ENCODE measurements around the gene GREB1.
A peak's percentile ranks its signal among the peaks of the same experiment; 100 is the strongest.

GREB1 gene

GRCh38 chr2:11553661-11554398 lies 20.0 kb downstream of the GREB1 start:
- H3K9ac ChIP-seq (ENCODE audit: low read length) = no peak overlapping the region
- H3K4me3 ChIP-seq (ENCODE audit: low read depth, low read length) = no peak overlapping the region

DNA sequence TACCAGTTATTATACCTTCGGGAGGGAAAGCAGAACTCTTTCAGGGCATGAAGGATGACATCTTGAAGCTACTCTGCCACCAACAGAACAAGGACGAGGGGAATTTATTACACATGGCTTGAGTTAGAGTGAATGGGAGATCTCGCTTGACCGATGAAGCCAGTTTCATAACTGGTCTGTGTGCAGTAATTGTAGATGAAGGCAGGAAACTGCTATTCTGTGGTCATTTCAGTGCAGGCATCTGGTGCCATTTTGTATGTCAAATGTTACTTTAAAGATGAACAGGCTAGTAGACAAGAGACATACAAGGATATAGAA lies 20.5 kb downstream of the GREB1 start:
- no peaks in the 10 kb centered on the region for H3K9me3 ChIP-seq (ENCODE audit: control insufficient read depth, insufficient read depth, low read depth, low read length)
- H3K36me3 ChIP-seq (ENCODE audit: control insufficient read depth, insufficient read depth, low read length) = no peaks in the 10 kb centered on the region
- H3K27me3 ChIP-seq (ENCODE audit: control insufficient read depth, insufficient read depth, low read length) = no peaks in the 10 kb centered on the region
- H3K9ac ChIP-seq (ENCODE audit: low read length) = no peak overlapping the region
- no peak overlapping the region for H3K27ac ChIP-seq (ENCODE audit: low read depth, low read length)
- H3K4me3 ChIP-seq (ENCODE audit: low read depth, low read length) = no peak overlapping the region
- peaks cover 50% of the 10 kb centered on the region for H3K4me1 ChIP-seq (ENCODE audit: control insufficient read depth, insufficient read depth, low read length)

More at GRCh38 chr2:11553661-11554398, 20.0 kb downstream of the GREB1 start:
- Histone ChIP-seq H3K27me3 (ENCODE audit: control insufficient read depth, insufficient read depth, low read length) (no peaks in the 10 kb centered on the region), H3K27ac (ENCODE audit: low read depth, low read length) (no peak overlapping the region), H3K9me3 (ENCODE audit: control insufficient read depth, insufficient read depth, low read depth, low read length) (no peaks in the 10 kb centered on the region), H3K4me1 (ENCODE audit: control insufficient read depth, insufficient read depth, low read length) (peaks cover 45% of the 10 kb centered on the region), H3K36me3 (ENCODE audit: control insufficient read depth, insufficient read depth, low read length) (no peaks in the 10 kb centered on the region)

- Histone ChIP-seq H3K36me3 (ENCODE audit: control insufficient read depth, insufficient read depth, low read length) (no peaks in the 10 kb centered on the region), H3K27me3 (ENCODE audit: control insufficient read depth, insufficient read depth, low read length) (no peaks in the 10 kb centered on the region), H3K4me1 (ENCODE audit: control insufficient read depth, insufficient read depth, low read length) (peaks cover 43% of the 10 kb centered on the region), H3K9me3 (ENCODE audit: control insufficient read depth, insufficient read depth, low read depth, low read length) (no peaks in the 10 kb centered on the region), H3K4me3 (ENCODE audit: low read depth, low read length) (peak overlapping the region; percentile 45; the same call in 1 of the 2 replicates), H3K9ac (ENCODE audit: low read length) (no peak overlapping the region), H3K27ac (ENCODE audit: low read depth, low read length) (no peak overlapping the region)
Observed at GRCh38 chr2:11556101-11556806, 22.4 kb downstream of the GREB1 start.

DNA sequence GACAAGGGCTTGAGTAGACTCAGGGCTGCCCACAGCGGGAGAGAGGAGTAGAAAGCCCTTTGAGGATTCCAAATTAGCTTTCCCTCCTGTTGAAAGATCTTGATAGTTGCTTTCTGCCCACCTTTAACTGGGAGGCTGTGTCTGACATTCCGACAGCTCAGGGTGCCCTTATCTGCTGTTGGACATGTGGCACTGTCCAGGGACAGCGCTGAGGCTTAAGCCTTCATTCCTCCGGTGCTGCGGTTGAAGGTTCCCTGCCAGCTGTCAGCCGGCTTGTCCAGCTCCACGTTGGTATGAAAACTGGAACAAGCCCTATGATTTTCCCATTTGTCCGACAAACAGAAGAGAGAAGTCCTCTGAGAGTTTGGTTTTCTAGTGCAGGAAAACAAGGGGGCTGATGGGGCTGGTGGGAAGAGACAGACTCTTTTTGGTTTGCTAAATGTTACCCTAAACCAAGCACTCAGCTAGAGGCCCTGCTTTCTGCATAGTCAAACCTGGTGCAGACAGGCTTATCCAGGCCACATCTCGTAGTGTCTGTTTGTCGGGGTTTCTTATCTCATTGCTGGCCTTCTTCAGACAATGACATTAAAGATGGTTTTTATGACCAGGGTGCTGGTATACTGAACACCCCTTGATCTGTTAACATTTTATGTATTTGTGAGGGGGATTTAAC lies 24.5 kb downstream of the GREB1 start:
- peak overlapping the region; percentile 58 for H3K9ac ChIP-seq (ENCODE audit: low read length)
- H3K4me1 ChIP-seq (ENCODE audit: control insufficient read depth, insufficient read depth, low read length) = peaks cover 40% of the 10 kb centered on the region
- H3K4me3 ChIP-seq (ENCODE audit: low read depth, low read length) = peak overlapping the region; percentile 38; the same call in 1 of the 2 replicates
- peak overlapping the region; percentile 49; the same call in 1 of the 2 replicates for H3K27ac ChIP-seq (ENCODE audit: low read depth, low read length)
- H3K36me3 ChIP-seq (ENCODE audit: control insufficient read depth, insufficient read depth, low read length) = peaks cover 4% of the 10 kb centered on the region; the same call in 1 of the 2 replicates
- H3K9me3 ChIP-seq (ENCODE audit: control insufficient read depth, insufficient read depth, low read depth, low read length) = no peaks in the 10 kb centered on the region
- H3K27me3 ChIP-seq (ENCODE audit: control insufficient read depth, insufficient read depth, low read length) = no peaks in the 10 kb centered on the region

- Histone ChIP-seq H3K27ac (ENCODE audit: low read depth, low read length) (peak overlapping the region; percentile 49; the same call in 1 of the 2 replicates), H3K9ac (ENCODE audit: low read length) (peak overlapping the region; percentile 58), H3K4me3 (ENCODE audit: low read depth, low read length) (peak overlapping the region; percentile 23; the same call in 1 of the 2 replicates), H3K36me3 (ENCODE audit: control insufficient read depth, insufficient read depth, low read length) (peaks cover 5% of the 10 kb centered on the region; the same call in 1 of the 2 replicates), H3K27me3 (ENCODE audit: control insufficient read depth, insufficient read depth, low read length) (no peaks in the 10 kb centered on the region), H3K9me3 (ENCODE audit: control insufficient read depth, insufficient read depth, low read depth, low read length) (no peaks in the 10 kb centered on the region), H3K4me1 (ENCODE audit: control insufficient read depth, insufficient read depth, low read length) (peaks cover 32% of the 10 kb centered on the region)
Observed at GRCh38 chr2:11559066-11559785, 25.4 kb downstream of the GREB1 start.

DNA sequence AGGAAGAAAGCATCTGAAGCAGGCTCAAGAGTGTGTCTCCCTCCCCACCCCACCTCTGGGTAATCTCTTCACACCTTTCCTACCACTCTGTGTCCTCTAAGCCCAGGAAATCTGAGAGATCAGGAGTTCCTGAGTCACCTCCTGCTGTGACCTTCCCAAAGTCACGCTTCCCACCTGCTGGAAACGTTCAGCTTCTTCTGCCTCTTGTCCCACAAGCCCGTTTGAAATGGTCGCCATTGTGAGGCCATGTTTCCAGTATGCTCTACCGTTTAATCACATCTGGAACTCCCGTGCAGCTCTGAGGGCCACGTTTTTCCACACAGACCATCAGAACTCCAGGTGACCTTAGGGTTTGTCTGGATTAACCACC lies 25.9 kb downstream of the GREB1 start:
- Histone ChIP-seq H3K27ac (ENCODE audit: low read depth, low read length) (no peak overlapping the region), H3K9ac (ENCODE audit: low read length) (no peak overlapping the region), H3K4me1 (ENCODE audit: control insufficient read depth, insufficient read depth, low read length) (peaks cover 29% of the 10 kb centered on the region), H3K36me3 (ENCODE audit: control insufficient read depth, insufficient read depth, low read length) (peaks cover 5% of the 10 kb centered on the region; the same call in 1 of the 2 replicates), H3K9me3 (ENCODE audit: control insufficient read depth, insufficient read depth, low read depth, low read length) (no peaks in the 10 kb centered on the region), H3K4me3 (ENCODE audit: low read depth, low read length) (no peak overlapping the region; the same call in 1 of the 2 replicates), H3K27me3 (ENCODE audit: control insufficient read depth, insufficient read depth, low read length) (no peaks in the 10 kb centered on the region)

DNA sequence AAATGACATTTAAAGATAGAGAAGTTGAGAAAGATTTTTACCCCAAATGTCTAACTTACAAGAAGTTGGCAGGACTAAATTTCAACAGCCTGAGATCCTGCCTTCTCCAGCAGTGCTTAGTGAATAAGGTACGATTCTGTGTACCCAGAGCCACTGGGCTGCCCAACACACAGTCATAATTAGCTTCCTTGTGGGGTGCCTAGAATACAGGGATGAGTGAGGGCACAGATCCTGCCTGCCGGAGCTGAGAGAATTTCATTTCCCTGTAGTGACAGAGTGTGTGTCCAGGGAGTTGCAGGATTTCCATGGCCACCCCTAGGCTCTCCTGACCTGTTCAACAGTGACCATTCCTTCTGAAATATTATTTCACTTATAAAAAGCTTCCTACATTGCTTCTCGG lies 27.0 kb downstream of the GREB1 start:
- Histone ChIP-seq H3K9ac (ENCODE audit: low read length) (no peak overlapping the region), H3K9me3 (ENCODE audit: control insufficient read depth, insufficient read depth, low read depth, low read length) (no peaks in the 10 kb centered on the region), H3K36me3 (ENCODE audit: control insufficient read depth, insufficient read depth, low read length) (peaks cover 5% of the 10 kb centered on the region; the same call in 1 of the 2 replicates), H3K27me3 (ENCODE audit: control insufficient read depth, insufficient read depth, low read length) (no peaks in the 10 kb centered on the region), H3K27ac (ENCODE audit: low read depth, low read length) (no peak overlapping the region), H3K4me3 (ENCODE audit: low read depth, low read length) (no peak overlapping the region), H3K4me1 (ENCODE audit: control insufficient read depth, insufficient read depth, low read length) (peaks cover 29% of the 10 kb centered on the region)

GRCh38 chr2:11562011-11562410 lies 28.2 kb downstream of the GREB1 start:
- no peaks in the 10 kb centered on the region for H3K9me3 ChIP-seq (ENCODE audit: control insufficient read depth, insufficient read depth, low read depth, low read length)
- H3K4me1 ChIP-seq (ENCODE audit: control insufficient read depth, insufficient read depth, low read length) = peaks cover 26% of the 10 kb centered on the region
- no peak overlapping the region for H3K9ac ChIP-seq (ENCODE audit: low read length)
- H3K4me3 ChIP-seq (ENCODE audit: low read depth, low read length) = no peak overlapping the region
- H3K36me3 ChIP-seq (ENCODE audit: control insufficient read depth, insufficient read depth, low read length) = peaks cover 10% of the 10 kb centered on the region
- no peak overlapping the region for H3K27ac ChIP-seq (ENCODE audit: low read depth, low read length)
- no peaks in the 10 kb centered on the region for H3K27me3 ChIP-seq (ENCODE audit: control insufficient read depth, insufficient read depth, low read length)

- Histone ChIP-seq H3K9ac (ENCODE audit: low read length) (no peak overlapping the region), H3K4me1 (ENCODE audit: control insufficient read depth, insufficient read depth, low read length) (peaks cover 26% of the 10 kb centered on the region), H3K27me3 (ENCODE audit: control insufficient read depth, insufficient read depth, low read length) (no peaks in the 10 kb centered on the region)
Observed at GRCh38 chr2:11562476-11562875, 28.6 kb downstream of the GREB1 start.

GRCh38 chr2:11563784-11564666 lies 30.2 kb downstream of the GREB1 start:
- Histone ChIP-seq H3K27me3 (ENCODE audit: control insufficient read depth, insufficient read depth, low read length) (no peaks in the 10 kb centered on the region), H3K27ac (ENCODE audit: low read depth, low read length) (no peak overlapping the region), H3K36me3 (ENCODE audit: control insufficient read depth, insufficient read depth, low read length) (peaks cover 19% of the 10 kb centered on the region), H3K4me1 (ENCODE audit: control insufficient read depth, insufficient read depth, low read length) (peaks cover 10% of the 10 kb centered on the region; the same call in 1 of the 2 replicates), H3K9me3 (ENCODE audit: control insufficient read depth, insufficient read depth, low read depth, low read length) (no peaks in the 10 kb centered on the region), H3K9ac (ENCODE audit: low read length) (no peak overlapping the region), H3K4me3 (ENCODE audit: low read depth, low read length) (no peak overlapping the region)

More at GRCh38 chr2:11562476-11562875, 28.6 kb downstream of the GREB1 start:
- H3K27ac ChIP-seq (ENCODE audit: low read depth, low read length) = no peak overlapping the region
- H3K36me3 ChIP-seq (ENCODE audit: control insufficient read depth, insufficient read depth, low read length) = peaks cover 12% of the 10 kb centered on the region
- H3K9me3 ChIP-seq (ENCODE audit: control insufficient read depth, insufficient read depth, low read depth, low read length) = no peaks in the 10 kb centered on the region
- H3K4me3 ChIP-seq (ENCODE audit: low read depth, low read length) = no peak overlapping the region

Measured in HUES6 (cell line).